ENCODE measurements around the gene NRG3. TPM values are rescaled to one million over a fixed set of nuclear protein-coding genes. Genes with fewer than 3 reads are reported as not detected.
"Not testable (repeated sequence)": the region's sequence is repeated elsewhere in the genome, so short reads cannot be mapped to it uniquely, and the experiment has no call there.

The NRG3 gene
- total and polyA plus RNA-seq, 12 donors, result 0.46 to 3.8 (median 1.3) TPM

- Histone ChIP-seq H3K4me3 (no peak overlapping the region), H3K27me3 (no peaks in the 10 kb centered on the region), H3K4me1 (replicated peaks in 1 of 2) (no peaks in the 10 kb centered on the region), H3K9me3 (replicated peaks in 1 of 3) (no peaks in the 10 kb centered on the region), H3K27ac (no peak overlapping the region), H3K36me3 (replicated peaks in 1 of 2) (no peaks in the 10 kb centered on the region)
- DNase-seq, result no peak
- TF ChIP-seq POLR2A (IDR thresholded peaks at IDR 0.05) (no peak), CTCF (IDR thresholded peaks at IDR 0.05) (no peak)
- intact Hi-C loops (cut with DNase I), result no loop called here
- WGBS, 4 donors, result 76 to 82% (median 77%) methylated on average over 6 of the region's 6 CpGs
Measured at GRCh38 chr10:82981137-82981723, 1106.2 kb downstream of the NRG3 start.

GRCh38 chr10:82982110-82982608, 1107.2 kb downstream of the NRG3 start:
- peak in 1 of 7 donors; percentile 18 for DNase-seq
- no peak overlapping the region for H3K27ac ChIP-seq
- no peaks in the 10 kb centered on the region for H3K9me3 ChIP-seq (replicated peaks in 1 of 3)
- intact Hi-C loops (cut with DNase I), result no loop called here
- H3K4me3 ChIP-seq, result no peak overlapping the region
- no peaks in the 10 kb centered on the region for H3K36me3 ChIP-seq (replicated peaks in 1 of 2)
- no peak for TF ChIP-seq CTCF (IDR thresholded peaks at IDR 0.05)
- no peak for TF ChIP-seq POLR2A (IDR thresholded peaks at IDR 0.05)
- 30 to 41% (median 38%) methylated on average over 5 of the region's 5 CpGs for WGBS, 4 donors
- H3K4me1 ChIP-seq (replicated peaks in 1 of 2), result no peaks in the 10 kb centered on the region
- no peaks in the 10 kb centered on the region for H3K27me3 ChIP-seq

- Histone ChIP-seq H3K9me3 (replicated peaks in 1 of 3) (no peaks in the 10 kb centered on the region), H3K36me3 (replicated peaks in 1 of 2) (no peaks in the 10 kb centered on the region), H3K4me3 (no peak overlapping the region), H3K4me1 (replicated peaks in 1 of 2) (no peaks in the 10 kb centered on the region), H3K27ac (no peak overlapping the region), H3K27me3 (no peaks in the 10 kb centered on the region)
- 91 to 93% (median 92%) methylated on average over 10 of the region's 10 CpGs for WGBS, 4 donors
- intact Hi-C loops (cut with DNase I), result no loop called here
- no peak for DNase-seq
- no peak for TF ChIP-seq CTCF (IDR thresholded peaks at IDR 0.05)
- no peak for TF ChIP-seq POLR2A (IDR thresholded peaks at IDR 0.05)
Measured at GRCh38 chr10:82986216-82986615, 1111.2 kb downstream of the NRG3 start.

GRCh38 chr10:83006479-83006878, 1131.5 kb downstream of the NRG3 start:
- intact Hi-C loops (cut with DNase I); H3K9me3 ChIP-seq (replicated peaks in 1 of 3); DNase-seq; H3K27me3 ChIP-seq; H3K4me3 ChIP-seq; H3K27ac ChIP-seq; H3K4me1 ChIP-seq (replicated peaks in 1 of 2); H3K36me3 ChIP-seq (replicated peaks in 1 of 2): not testable (repeated sequence)
- WGBS, 4 donors, result 79 to 90% (median 86%) methylated on average over 8 of the region's 8 CpGs

GRCh38 chr10:83007510-83007909, 1132.5 kb downstream of the NRG3 start:
- Histone ChIP-seq H3K36me3 (replicated peaks in 1 of 2) (no peaks in the 10 kb centered on the region), H3K27me3 (no peaks in the 10 kb centered on the region), H3K4me1 (replicated peaks in 1 of 2) (no peaks in the 10 kb centered on the region), H3K4me3 (no peak overlapping the region), H3K27ac (no peak overlapping the region), H3K9me3 (replicated peaks in 1 of 3) (no peaks in the 10 kb centered on the region)
- WGBS, 4 donors, result 75 to 84% (median 80%) methylated on average over 3 of the region's 3 CpGs
- intact Hi-C loops (cut with DNase I), result no loop called here
- TF ChIP-seq POLR2A (IDR thresholded peaks at IDR 0.05) (no peak), CTCF (IDR thresholded peaks at IDR 0.05) (no peak)
- DNase-seq, result no peak
